Articular chondrocyte of knee joint (primary cell): ENCODE data around the gene SLC16A14. TPM values are rescaled to one million over a fixed set of nuclear protein-coding genes. Genes with fewer than 3 reads are reported as not detected.

ENCODE experiments used
- small RNA-seq: library from RNA; depleted of rRNA; stranded (forward); fragments of <200 nt; gene quantifications from one replicate; pipeline ENCODE3, GENCODE V24; 2012
- total RNA-seq: library from RNA; depleted of rRNA; stranded (reverse); fragments of >200 nt; gene quantifications from 2 replicates; pipeline ENCODE4 v1.2.3, GENCODE V29; 2012

The SLC16A14 gene, protein sequence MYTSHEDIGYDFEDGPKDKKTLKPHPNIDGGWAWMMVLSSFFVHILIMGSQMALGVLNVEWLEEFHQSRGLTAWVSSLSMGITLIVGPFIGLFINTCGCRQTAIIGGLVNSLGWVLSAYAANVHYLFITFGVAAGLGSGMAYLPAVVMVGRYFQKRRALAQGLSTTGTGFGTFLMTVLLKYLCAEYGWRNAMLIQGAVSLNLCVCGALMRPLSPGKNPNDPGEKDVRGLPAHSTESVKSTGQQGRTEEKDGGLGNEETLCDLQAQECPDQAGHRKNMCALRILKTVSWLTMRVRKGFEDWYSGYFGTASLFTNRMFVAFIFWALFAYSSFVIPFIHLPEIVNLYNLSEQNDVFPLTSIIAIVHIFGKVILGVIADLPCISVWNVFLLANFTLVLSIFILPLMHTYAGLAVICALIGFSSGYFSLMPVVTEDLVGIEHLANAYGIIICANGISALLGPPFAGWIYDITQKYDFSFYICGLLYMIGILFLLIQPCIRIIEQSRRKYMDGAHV
- total RNA-seq, result 1.6 and 2.3 TPM in 2 replicates

DNA sequence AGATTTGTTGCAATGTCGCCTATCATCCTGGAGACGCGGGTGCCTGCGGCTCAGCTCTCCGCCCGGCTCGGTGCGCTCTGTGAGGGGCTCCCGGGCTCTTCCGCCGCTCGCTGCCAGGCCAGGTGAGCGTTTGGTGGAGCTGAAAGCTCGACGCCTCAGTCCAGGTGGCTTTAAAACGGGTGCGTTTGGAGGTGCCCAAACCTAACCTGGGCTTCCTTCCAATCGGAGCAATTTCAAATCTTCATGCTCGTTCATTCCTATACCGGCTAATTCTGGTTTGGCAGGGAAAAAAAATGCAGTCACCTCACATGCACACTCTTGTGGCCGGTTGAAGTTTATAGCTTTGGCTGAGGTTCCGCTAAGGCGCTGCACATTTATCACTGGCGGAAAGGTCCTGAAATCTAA is at the start of gene SLC16A14:
Gene SLC16A14 (minus strand): TSS at position 274 of the 405 bp plus-strand sequence. CDS start 9,572 bp downstream, outside the sequence.

Small RNA genes lying within 50 kb of the gene (small RNA-seq; reads per million reads assigned to genes)
- gene RNY4P19, result not detected

Other genes starting within 250 kb of the SLC16A14 start
- 194 and 258 TPM in 2 replicates for gene TRIP12, start 146.9 kb downstream of the SLC16A14 start, total RNA-seq
- 6.5 and 6.8 TPM in 2 replicates for gene FBXO36, start 146.4 kb downstream of the SLC16A14 start, total RNA-seq
- gene SP110, start 151.1 kb upstream of the SLC16A14 start, total RNA-seq, result 22.2 and 26.1 TPM in 2 replicates
- 0.26 and 0.43 TPM in 2 replicates for gene SP140, start 156.8 kb upstream of the SLC16A14 start, total RNA-seq